Body of pancreas (tissue), 4 donors: ENCODE measurements around the gene TCFL5.

ENCODE experiments used
- CTCF ChIP-seq, 7 experiments: fragments of 450-650 bp in 4 of 7; fragments of 200-600 bp in 3 of 7; sonication (generic) in 3 of 7; IDR thresholded peaks; one replicate each; pipeline ENCODE4 v1.5.1; 2016 to 2019; ENCODE audit warnings: antibody characterized with exemption in 7 of 7
- POLR2A ChIP-seq, 3 donors: fragments of 450-650 bp; IDR thresholded peaks; one replicate each; pipeline ENCODE4 v1.6.1; 2016; ENCODE audit warnings: antibody characterized with exemption in 3 of 3, mild to moderate bottlenecking in 2 of 3

GRCh38 chr20:62894261-62894660 is 32.6 kb upstream of the TCFL5 start:
- TF ChIP-seq CTCF (IDR thresholded peaks at IDR 0.05), result no peak
- no peak for TF ChIP-seq POLR2A (IDR thresholded peaks at IDR 0.05)
